Stomach (tissue), 9 donors: ENCODE measurements around the gene VWA2. TPM values are rescaled to one million over a fixed set of nuclear protein-coding genes. Genes with fewer than 3 reads are reported as not detected.

Experiments
- DNase-seq, 2 donors: peaks; one replicate each; pipeline versions ENCODE4 v3.0.0 to v3.0.0-alpha.2; 2013 to 2019
- H3K27ac ChIP-seq, 5 donors: fragments of 200-600 bp in 4 of 5; sonication (generic) in 4 of 5; one replicate each; pipeline ENCODE4 v1.5.1; 2013 to 2019; ENCODE audit warnings: mild to moderate bottlenecking in 1 of 5, moderate library complexity in 1 of 5
- H3K27me3 ChIP-seq, 3 donors: fragments of 200-600 bp; sonication (generic); one replicate each; pipeline ENCODE4 v1.5.1; 2017 to 2019; ENCODE audit warnings: mixed run types in 1 of 3
- H3K36me3 ChIP-seq, 4 donors: fragments of 200-600 bp; sonication (generic); 1 replicate in 3 of 4; 2 replicates in 1 of 4; pipeline ENCODE4 v1.5.1; 2016 to 2019
- H3K4me1 ChIP-seq, 4 donors: fragments of 200-600 bp; sonication (generic); one replicate each; pipeline ENCODE4 v1.5.1; 2016 to 2019
- H3K4me3 ChIP-seq, 4 donors: fragments of 200-600 bp; sonication (generic) in 3 of 4; one replicate each; pipeline ENCODE4 v1.5.1; 2016 to 2019; ENCODE audit warnings: mild to moderate bottlenecking in 1 of 4
- H3K9me3 ChIP-seq, 4 donors: fragments of 200-600 bp; sonication (generic); one replicate each; pipeline ENCODE4 v1.5.1; 2016 to 2019
- EP300 ChIP-seq: sonication (generic); formaldehyde crosslinking; IDR thresholded peaks from one replicate; pipeline ENCODE4 v1.6.1; 2017; ENCODE audit warnings: antibody characterized with exemption
- POLR2A ChIP-seq, 4 donors: fragments of 450-650 bp; IDR thresholded peaks; one replicate each; pipeline ENCODE4 v1.6.1; 2016; ENCODE audit warnings: antibody characterized with exemption in 4 of 4, control low read depth in 2 of 4, mild to moderate bottlenecking in 1 of 4, moderate library complexity in 1 of 4
- POLR2AphosphoS5 ChIP-seq, 3 donors: sonication (generic); formaldehyde crosslinking; IDR thresholded peaks; one replicate each; pipeline ENCODE4 v1.6.1; 2016; ENCODE audit warnings: antibody characterized with exemption in 3 of 3
- WGBS, 5 donors: extraction: QIAGEN DNeasy Blood & Tissue Kit in 3 of 5; methylation state at CpG; one replicate each; pipeline versions ENCODE4 v1.1.5 to v1.1.7; 2013 to 2018; 5-methylcytosine and 5-hydroxymethylcytosine counted together
- intact Hi-C: fragments of 100-400 bp; cut with DNase I; formaldehyde crosslinking; loops from one replicate; pipeline ENCODE4 v1.15.1; 2023; ENCODE audit warnings: low total_unique reads
- polyA plus RNA-seq, 3 donors: library from polyadenylated mRNA; stranded (reverse); fragments of 200-250 nt; gene quantifications; one replicate each; pipeline ENCODE4 v1.2.3, GENCODE V29; 2013
- total RNA-seq, 5 donors: library from RNA; depleted of rRNA; stranded (reverse); fragments of >200 nt; gene quantifications; one replicate each; pipeline versions ENCODE4 v1.1.0 to v1.2.3, GENCODE V29; 2014 to 2016
- TF ChIP-seq, protein P1 (sequence below), 7 experiments: fragments of 450-650 bp in 4 of 7; fragments of 200-600 bp in 3 of 7; sonication (generic) in 3 of 7; IDR thresholded peaks; one replicate each; pipeline ENCODE4 v1.5.1; 2016 to 2019; ENCODE audit warnings: antibody characterized with exemption in 7 of 7, control low read depth in 2 of 7, mild to moderate bottlenecking in 1 of 7
- donor health status: healthy with polysubstance abuse.
- donor health status: Bipolar disorder and iron deficiency.
- donor health status: healthy.

Gene VWA2
- total and polyA plus RNA-seq, 8 donors = 0.46 to 20.7 (median 5.8) TPM

DNA sequence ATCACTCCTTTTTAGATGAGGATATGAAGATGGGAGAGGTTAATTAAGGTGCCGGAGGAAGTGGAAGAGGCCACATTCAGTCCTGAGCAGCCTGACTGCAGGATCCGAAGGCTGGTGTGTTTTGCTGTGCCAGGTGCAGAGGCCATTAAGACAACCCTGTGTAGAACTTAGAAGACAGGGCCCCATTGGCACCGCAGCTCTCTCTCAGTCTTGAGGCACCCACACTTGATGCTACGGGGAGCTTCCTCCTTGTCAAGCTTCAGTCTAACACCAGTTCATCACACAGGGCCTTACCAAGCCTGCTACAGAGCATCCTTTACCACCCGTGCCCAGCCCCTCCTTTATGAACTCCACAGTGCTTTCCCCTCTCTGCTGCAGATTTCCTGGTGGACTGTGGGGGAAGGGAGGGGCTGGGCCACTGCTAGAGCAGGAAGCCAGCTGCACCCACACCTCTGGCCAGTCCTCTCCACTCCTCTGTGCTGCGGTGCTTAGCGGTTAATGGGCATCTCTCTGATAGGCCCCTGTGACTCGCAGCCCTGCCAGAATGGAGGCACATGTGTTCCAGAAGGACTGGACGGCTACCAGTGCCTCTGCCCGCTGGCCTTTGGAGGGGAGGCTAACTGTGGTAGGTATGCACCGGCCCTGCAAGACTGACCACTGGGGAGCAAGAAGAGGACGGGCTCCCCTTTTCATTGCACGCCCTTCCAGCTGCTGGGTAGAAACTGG is 45.5 kb downstream of the VWA2 start:
- Histone ChIP-seq H3K27me3 (peaks cover 0 to 6% (median 0%) of the 10 kb centered on the region in 3 donors), H3K27ac (no peak overlapping the region), H3K36me3 (peaks cover 0 to 14% (median 10%) of the 10 kb centered on the region in 4 donors), H3K9me3 (no peaks in the 10 kb centered on the region), H3K4me3 (no peak overlapping the region), H3K4me1 (peaks cover 3 to 10% (median 7%) of the 10 kb centered on the region in 4 donors)
- DNase-seq = no peak
- intact Hi-C loops = no loop called here
- 74 to 90% (median 86%) methylated on average over 10 to 13 of the region's 13 CpGs for WGBS, 5 donors
- no peak for TF ChIP-seq POLR2A (IDR thresholded peaks at IDR 0.05)
- TF ChIP-seq POLR2AphosphoS5 (IDR thresholded peaks at IDR 0.05) = no peak
- TF ChIP-seq EP300 = no peak
- TF ChIP-seq, protein P1, sequence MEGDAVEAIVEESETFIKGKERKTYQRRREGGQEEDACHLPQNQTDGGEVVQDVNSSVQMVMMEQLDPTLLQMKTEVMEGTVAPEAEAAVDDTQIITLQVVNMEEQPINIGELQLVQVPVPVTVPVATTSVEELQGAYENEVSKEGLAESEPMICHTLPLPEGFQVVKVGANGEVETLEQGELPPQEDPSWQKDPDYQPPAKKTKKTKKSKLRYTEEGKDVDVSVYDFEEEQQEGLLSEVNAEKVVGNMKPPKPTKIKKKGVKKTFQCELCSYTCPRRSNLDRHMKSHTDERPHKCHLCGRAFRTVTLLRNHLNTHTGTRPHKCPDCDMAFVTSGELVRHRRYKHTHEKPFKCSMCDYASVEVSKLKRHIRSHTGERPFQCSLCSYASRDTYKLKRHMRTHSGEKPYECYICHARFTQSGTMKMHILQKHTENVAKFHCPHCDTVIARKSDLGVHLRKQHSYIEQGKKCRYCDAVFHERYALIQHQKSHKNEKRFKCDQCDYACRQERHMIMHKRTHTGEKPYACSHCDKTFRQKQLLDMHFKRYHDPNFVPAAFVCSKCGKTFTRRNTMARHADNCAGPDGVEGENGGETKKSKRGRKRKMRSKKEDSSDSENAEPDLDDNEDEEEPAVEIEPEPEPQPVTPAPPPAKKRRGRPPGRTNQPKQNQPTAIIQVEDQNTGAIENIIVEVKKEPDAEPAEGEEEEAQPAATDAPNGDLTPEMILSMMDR (IDR thresholded peaks at IDR 0.05) = no peak

DNA sequence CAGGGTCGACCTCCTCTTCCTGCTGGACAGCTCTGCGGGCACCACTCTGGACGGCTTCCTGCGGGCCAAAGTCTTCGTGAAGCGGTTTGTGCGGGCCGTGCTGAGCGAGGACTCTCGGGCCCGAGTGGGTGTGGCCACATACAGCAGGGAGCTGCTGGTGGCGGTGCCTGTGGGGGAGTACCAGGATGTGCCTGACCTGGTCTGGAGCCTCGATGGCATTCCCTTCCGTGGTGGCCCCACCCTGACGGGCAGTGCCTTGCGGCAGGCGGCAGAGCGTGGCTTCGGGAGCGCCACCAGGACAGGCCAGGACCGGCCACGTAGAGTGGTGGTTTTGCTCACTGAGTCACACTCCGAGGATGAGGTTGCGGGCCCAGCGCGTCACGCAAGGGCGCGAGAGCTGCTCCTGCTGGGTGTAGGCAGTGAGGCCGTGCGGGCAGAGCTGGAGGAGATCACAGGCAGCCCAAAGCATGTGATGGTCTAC is 46.9 kb downstream of the VWA2 start:
- WGBS, 5 donors = 87 to 92% (median 91%) methylated on average over 21 to 31 of the region's 31 CpGs
- no peak for TF ChIP-seq POLR2AphosphoS5 (IDR thresholded peaks at IDR 0.05)
- TF ChIP-seq POLR2A (IDR thresholded peaks at IDR 0.05) = no peak
- TF ChIP-seq, protein P1 (IDR thresholded peaks at IDR 0.05) = no peak
- TF ChIP-seq EP300 = no peak
- peaks cover 0 to 4% (median 0%) of the 10 kb centered on the region in 3 donors for H3K27me3 ChIP-seq
- H3K9me3 ChIP-seq = no peaks in the 10 kb centered on the region
- no peak overlapping the region for H3K27ac ChIP-seq
- peaks cover 0 to 21% (median 12%) of the 10 kb centered on the region in 4 donors for H3K36me3 ChIP-seq
- no peak overlapping the region for H3K4me3 ChIP-seq
- H3K4me1 ChIP-seq = no peaks in the 10 kb centered on the region
- intact Hi-C loops = no loop called here
- DNase-seq = no peak

DNA sequence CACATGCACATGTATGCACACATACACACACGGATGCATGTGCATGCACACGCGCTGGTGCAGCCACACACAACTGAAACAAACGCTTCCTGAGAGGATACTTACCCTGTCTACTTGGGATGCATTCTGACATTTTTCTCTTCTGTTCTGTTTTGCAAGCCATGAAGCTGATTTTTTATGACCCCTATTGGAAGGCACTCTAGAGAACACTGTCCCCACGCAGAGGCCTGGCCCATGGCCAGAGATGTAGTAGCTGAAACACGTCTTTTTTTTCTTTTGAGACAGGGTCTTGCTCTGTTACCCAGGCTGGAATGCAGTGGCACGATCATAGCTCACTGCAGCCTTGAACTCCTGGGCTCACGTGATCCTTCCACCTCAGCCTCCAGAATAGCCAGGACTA is 47.9 kb downstream of the VWA2 start:
- Histone ChIP-seq H3K4me3 (no peak overlapping the region), H3K27ac (no peak overlapping the region), H3K27me3 (no peaks in the 10 kb centered on the region), H3K36me3 (peaks cover 0 to 29% (median 14%) of the 10 kb centered on the region in 4 donors), H3K4me1 (no peaks in the 10 kb centered on the region), H3K9me3 (no peaks in the 10 kb centered on the region)
- 70 to 80% (median 72%) methylated on average over 8 of the region's 8 CpGs for WGBS, 5 donors
- intact Hi-C loops = no loop called here
- no peak for DNase-seq
- TF ChIP-seq, protein P1 (IDR thresholded peaks at IDR 0.05) = no peak
- TF ChIP-seq POLR2A (IDR thresholded peaks at IDR 0.05) (no peak), POLR2AphosphoS5 (IDR thresholded peaks at IDR 0.05) (no peak), EP300 (no peak)

DNA sequence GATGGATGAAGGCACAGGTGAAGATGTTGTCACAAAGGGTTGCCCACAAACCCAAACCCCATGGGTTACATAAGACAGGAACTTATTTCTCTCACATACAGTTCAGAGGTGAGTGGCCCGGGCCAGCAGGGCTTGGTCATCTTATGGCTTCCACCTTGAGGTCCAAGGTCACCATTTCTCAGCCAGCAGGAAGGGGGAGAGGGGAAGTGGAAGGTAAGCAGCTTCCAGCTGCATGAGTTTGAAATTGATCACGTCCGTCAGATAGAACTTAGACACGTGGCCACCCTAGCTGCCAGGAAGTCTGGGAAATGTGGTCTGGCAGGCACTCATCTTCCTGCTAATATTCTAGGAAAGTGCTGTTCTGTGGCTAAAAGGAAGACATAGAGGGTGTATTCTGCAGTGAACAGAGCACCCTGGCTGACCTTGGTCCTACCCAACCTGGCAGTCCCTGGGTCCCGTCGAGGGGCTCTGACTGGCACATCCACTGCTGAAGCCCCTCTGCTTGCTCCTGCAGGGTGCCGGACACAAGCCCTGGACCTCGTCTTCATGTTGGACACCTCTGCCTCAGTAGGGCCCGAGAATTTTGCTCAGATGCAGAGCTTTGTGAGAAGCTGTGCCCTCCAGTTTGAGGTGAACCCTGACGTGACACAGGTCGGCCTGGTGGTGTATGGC is 49.5 kb downstream of the VWA2 start:
- no peak for DNase-seq
- H3K27ac ChIP-seq = no peak overlapping the region
- intact Hi-C loops = no loop called here

More for the DNA sequence above, 49.5 kb downstream of the VWA2 start:
- H3K27me3 ChIP-seq = no peaks in the 10 kb centered on the region
- peaks cover 0 to 29% (median 14%) of the 10 kb centered on the region in 4 donors for H3K36me3 ChIP-seq
- WGBS, 5 donors = 75 to 84% (median 79%) methylated on average over 8 to 11 of the region's 11 CpGs
- TF ChIP-seq POLR2AphosphoS5 (IDR thresholded peaks at IDR 0.05) (no peak), EP300 (no peak), POLR2A (IDR thresholded peaks at IDR 0.05) (no peak)
- TF ChIP-seq, protein P1 (IDR thresholded peaks at IDR 0.05) = no peak
- no peaks in the 10 kb centered on the region for H3K9me3 ChIP-seq
- no peak overlapping the region for H3K4me3 ChIP-seq
- no peaks in the 10 kb centered on the region for H3K4me1 ChIP-seq
